ENCODE measurements around the gene TYW1B.
"Not testable (repeated sequence)": the region's sequence is repeated elsewhere in the genome, so short reads cannot be mapped to it uniquely, and the experiment has no call there.

TYW1B gene

GRCh38 chr7:72604771-72605611 is 223.0 kb downstream of the TYW1B start:
- not testable (repeated sequence) for H3K36me3 ChIP-seq; H3K9me3 ChIP-seq; H3K4me3 ChIP-seq (ENCODE audit: low read depth in 1 of 2, low read length in 1 of 2); H3K4me1 ChIP-seq (ENCODE audit: control insufficient read depth in 1 of 2, insufficient read depth in 1 of 2, low read depth in 1 of 2, low read length in 1 of 2); H3K27me3 ChIP-seq; H3K27ac ChIP-seq

GRCh38 chr7:72603476-72603875 is 224.5 kb downstream of the TYW1B start:
- not testable (repeated sequence) for H3K9me3 ChIP-seq; H3K4me3 ChIP-seq (ENCODE audit: low read depth in 1 of 2, low read length in 1 of 2); H3K27me3 ChIP-seq; H3K36me3 ChIP-seq; H3K27ac ChIP-seq; H3K4me1 ChIP-seq (ENCODE audit: control insufficient read depth in 1 of 2, insufficient read depth in 1 of 2, low read depth in 1 of 2, low read length in 1 of 2)

- no peak overlapping the region for H3K27ac ChIP-seq
- no peaks in the 10 kb centered on the region for H3K36me3 ChIP-seq
- no peaks in the 10 kb centered on the region for H3K9me3 ChIP-seq
- no peak overlapping the region for H3K4me3 ChIP-seq (ENCODE audit: low read depth in 1 of 2, low read length in 1 of 2)
- no peaks in the 10 kb centered on the region for H3K27me3 ChIP-seq
- no peak for TF ChIP-seq CTCF (IDR thresholded peaks at IDR 0.05)
- H3K4me1 ChIP-seq (ENCODE audit: control insufficient read depth in 1 of 2, insufficient read depth in 1 of 2, low read depth in 1 of 2, low read length in 1 of 2), result no peaks in the 10 kb centered on the region
Observed at GRCh38 chr7:72603073-72603472, 224.9 kb downstream of the TYW1B start.

GRCh38 chr7:72601683-72602082 is 226.3 kb downstream of the TYW1B start:
- H3K27me3 ChIP-seq; H3K27ac ChIP-seq; H3K9me3 ChIP-seq; H3K36me3 ChIP-seq; H3K4me1 ChIP-seq (ENCODE audit: control insufficient read depth in 1 of 2, insufficient read depth in 1 of 2, low read depth in 1 of 2, low read length in 1 of 2); H3K4me3 ChIP-seq (ENCODE audit: low read depth in 1 of 2, low read length in 1 of 2): not testable (repeated sequence)

GRCh38 chr7:72590023-72590422 is 238.0 kb downstream of the TYW1B start:
- H3K4me3 ChIP-seq (ENCODE audit: low read depth in 1 of 2, low read length in 1 of 2), result not testable (repeated sequence)

GRCh38 chr7:72587267-72587666 is 240.7 kb downstream of the TYW1B start:
- H3K4me3 ChIP-seq (ENCODE audit: low read depth in 1 of 2, low read length in 1 of 2); H3K9me3 ChIP-seq; H3K27ac ChIP-seq; H3K4me1 ChIP-seq (ENCODE audit: control insufficient read depth in 1 of 2, insufficient read depth in 1 of 2, low read depth in 1 of 2, low read length in 1 of 2); H3K27me3 ChIP-seq; H3K36me3 ChIP-seq: not testable (repeated sequence)

More at GRCh38 chr7:72590023-72590422, 238.0 kb downstream of the TYW1B start:
- not testable (repeated sequence) for H3K36me3 ChIP-seq; H3K9me3 ChIP-seq; H3K27ac ChIP-seq; H3K27me3 ChIP-seq; H3K4me1 ChIP-seq (ENCODE audit: control insufficient read depth in 1 of 2, insufficient read depth in 1 of 2, low read depth in 1 of 2, low read length in 1 of 2)

GRCh38 chr7:72584576-72584975 is 243.4 kb downstream of the TYW1B start:
- not testable (repeated sequence) for H3K9me3 ChIP-seq; H3K27me3 ChIP-seq; H3K4me1 ChIP-seq (ENCODE audit: control insufficient read depth in 1 of 2, insufficient read depth in 1 of 2, low read depth in 1 of 2, low read length in 1 of 2); H3K4me3 ChIP-seq (ENCODE audit: low read depth in 1 of 2, low read length in 1 of 2); H3K36me3 ChIP-seq; H3K27ac ChIP-seq

- not testable (repeated sequence) for H3K4me1 ChIP-seq (ENCODE audit: control insufficient read depth in 1 of 2, insufficient read depth in 1 of 2, low read depth in 1 of 2, low read length in 1 of 2); H3K27ac ChIP-seq; H3K27me3 ChIP-seq; H3K9me3 ChIP-seq; H3K4me3 ChIP-seq (ENCODE audit: low read depth in 1 of 2, low read length in 1 of 2); H3K36me3 ChIP-seq
Observed at GRCh38 chr7:72583620-72584361, 244.2 kb downstream of the TYW1B start.

- H3K9me3 ChIP-seq; H3K27ac ChIP-seq; H3K27me3 ChIP-seq; H3K4me1 ChIP-seq (ENCODE audit: control insufficient read depth in 1 of 2, insufficient read depth in 1 of 2, low read depth in 1 of 2, low read length in 1 of 2); H3K4me3 ChIP-seq (ENCODE audit: low read depth in 1 of 2, low read length in 1 of 2); H3K36me3 ChIP-seq: not testable (repeated sequence)
Observed at GRCh38 chr7:72580142-72580770, 247.7 kb downstream of the TYW1B start.

Data from neutrophil (primary cell).